Stimulated activated CD4-positive, alpha-beta T cell treated with anti-CD3 and anti-CD28 coated beads, Interleukin-12 subunit alpha, Interleukin-12 subunit beta, amount 100 ng/mL, for 4 hours (primary cell): Measurements from ENCODE around the gene SPOPL.
"Not testable (repeated sequence)": the region's sequence is repeated elsewhere in the genome, so short reads cannot be mapped to it uniquely, and the experiment has no call there.

ENCODE experiments used
- DNase-seq: peaks from one replicate; pipeline ENCODE4 v3.0.0-alpha.2; 2020

SPOPL gene

DNA sequence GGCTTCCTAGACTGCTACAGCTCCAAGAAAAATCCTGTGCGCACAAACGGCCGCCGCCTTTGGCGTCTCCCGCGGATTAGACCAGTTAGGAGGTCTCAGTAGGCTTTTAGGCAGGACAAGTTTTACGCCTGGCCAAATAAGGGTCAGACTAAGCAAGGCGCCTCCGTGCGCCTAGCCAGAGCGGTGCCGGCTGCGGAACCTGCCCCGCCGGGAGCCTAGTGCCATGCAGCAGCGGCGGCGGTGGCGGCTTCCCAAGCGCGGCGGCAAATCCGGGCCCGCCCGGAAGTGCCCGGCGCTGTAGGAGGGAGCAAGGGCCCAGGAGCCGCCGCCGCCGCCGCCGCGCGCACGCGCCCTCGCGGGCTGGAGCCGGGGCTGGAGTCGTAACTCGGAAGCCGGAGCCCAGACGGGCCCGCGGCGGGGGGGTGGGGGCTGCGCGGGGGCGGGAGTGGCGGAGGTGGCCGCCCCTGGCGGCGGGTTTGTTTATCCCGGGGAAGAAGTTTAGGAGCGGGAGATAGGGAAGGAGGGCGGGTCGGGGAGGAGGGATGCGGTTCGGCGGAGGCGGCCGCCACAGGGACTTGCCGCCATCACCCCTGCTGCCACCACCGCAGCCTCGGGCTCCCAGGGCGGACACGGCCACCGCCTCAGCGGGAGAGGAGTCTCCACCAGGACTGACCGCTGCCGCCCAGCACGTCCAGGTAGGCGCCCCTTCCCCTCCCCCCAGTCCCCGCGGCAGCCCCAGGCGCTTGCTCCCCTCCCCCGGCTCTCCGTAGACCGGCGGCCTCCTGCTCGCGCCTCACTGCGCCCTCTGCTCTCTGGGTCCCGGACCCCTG is at the start of gene SPOPL:
TSS of gene SPOPL (plus strand) at position 346 of the 830 bp plus-strand sequence. CDS start 48,447 bp downstream, outside the sequence.
- peak; percentile 83 for DNase-seq

DNA sequence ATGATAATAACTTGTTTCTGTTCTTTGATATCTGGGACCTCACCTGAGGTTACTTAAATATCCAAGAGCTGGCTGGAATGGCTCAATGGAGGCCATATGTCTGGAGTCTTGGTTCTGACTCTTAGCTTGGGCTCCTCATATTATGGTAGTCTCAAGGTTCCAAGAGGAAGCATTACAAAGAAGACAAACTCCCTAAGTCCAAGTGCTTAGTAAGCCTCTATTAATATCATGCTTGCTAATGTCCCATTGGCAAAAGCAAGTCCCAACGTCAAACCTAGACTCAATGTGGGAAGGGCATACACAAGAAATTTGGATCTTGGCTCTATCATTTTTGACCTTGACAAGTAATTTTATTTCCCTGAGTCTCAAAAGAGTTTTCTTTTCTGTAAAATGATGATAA is 49.2 kb upstream of the SPOPL start:
- no peak for DNase-seq

DNA sequence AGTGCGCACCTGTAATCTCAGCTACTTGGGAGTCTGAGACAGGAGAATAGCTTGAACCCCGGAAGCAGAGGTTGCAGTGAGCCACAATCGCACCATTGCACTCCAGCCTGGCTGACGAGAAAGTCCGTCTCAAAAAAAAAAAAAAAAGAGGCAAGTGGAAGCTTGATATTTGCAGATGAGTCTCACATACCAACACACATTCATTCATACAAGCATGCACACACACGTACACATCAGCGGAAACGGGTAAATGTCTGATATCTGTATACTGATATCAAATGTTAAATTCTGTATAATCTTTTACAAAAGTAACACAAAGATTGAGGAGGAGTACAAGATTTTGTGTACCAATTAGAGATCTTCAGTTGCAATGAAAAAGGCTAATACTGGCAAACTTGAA is 47.8 kb upstream of the SPOPL start:
- no peak for DNase-seq

DNA sequence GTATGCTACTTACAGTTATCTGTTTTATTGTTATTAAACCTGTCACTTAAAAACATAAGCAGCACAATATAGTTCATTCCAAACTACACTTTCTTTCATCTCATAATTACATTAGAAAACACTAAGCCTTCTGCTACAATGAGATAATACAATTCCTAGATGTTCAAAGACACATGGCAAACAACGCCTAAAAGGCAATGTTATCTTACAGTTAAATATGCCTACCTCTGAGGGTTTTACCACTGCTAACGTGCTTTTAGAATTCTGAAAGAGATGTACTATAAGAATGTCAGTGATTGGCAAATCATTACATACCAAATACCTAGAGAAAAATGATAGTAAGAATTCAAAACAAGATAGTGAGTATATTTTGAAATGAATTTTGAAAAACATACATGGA is 46.8 kb upstream of the SPOPL start:
- no peak for DNase-seq

DNA sequence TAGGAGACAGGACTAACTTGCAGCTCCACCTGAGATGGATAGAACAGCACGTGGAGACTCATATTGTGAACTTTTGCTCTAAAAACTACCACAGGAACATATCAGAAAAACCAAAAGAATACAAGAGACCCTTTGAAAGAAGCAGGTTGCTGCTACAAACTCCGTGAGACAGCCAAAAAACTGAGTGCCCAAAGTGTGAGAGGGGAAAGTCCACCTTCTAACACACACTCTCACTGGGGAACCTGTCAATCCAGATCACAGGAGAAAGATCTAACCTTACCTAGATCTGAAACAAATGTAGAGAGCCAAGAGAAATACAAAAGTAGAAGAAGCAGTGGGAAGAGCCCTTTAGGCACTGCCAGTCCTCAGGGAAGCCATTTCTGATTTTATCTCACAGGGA is 46.3 kb upstream of the SPOPL start:
- no peak for DNase-seq

DNA sequence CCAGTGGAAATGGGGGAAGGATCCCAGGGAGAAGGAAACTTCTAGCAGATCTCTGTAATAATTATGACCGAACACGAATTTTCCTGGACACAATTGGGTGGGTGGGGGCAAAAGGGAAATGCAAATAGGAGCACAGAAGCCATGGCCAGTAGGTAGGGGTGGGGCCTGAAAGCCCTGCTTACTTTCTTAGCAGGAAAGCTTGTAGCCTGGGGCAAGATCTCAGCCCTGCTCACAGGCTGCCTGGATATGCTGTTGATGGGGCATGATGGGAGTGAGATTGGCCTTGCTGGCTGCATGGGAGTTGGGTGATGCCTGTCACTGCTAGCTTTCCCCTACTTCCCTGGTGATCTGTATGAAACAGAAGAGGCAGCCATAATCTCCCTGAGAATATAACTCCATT is 45.9 kb upstream of the SPOPL start:
- no peak for DNase-seq

DNA sequence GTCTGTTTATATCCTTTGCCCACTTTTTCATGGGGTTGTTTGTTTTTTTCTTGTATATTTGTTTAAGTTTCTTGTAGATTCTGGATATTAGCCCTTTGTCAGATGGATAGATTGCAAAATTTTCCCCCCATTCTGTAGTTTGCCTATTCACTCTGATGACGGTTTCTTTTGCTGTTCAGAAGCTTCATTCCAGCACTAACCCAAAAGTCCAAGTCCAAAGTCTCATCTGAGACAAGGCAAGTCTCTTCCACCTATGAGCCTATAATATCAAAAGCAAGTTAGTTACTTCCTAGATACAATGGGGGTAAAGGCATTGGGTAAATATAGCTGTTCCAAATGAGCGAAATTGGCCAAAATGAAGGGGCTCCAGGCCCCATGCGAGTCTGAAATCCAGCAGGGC is 38.9 kb upstream of the SPOPL start:
- DNase-seq: not testable (repeated sequence)

DNA sequence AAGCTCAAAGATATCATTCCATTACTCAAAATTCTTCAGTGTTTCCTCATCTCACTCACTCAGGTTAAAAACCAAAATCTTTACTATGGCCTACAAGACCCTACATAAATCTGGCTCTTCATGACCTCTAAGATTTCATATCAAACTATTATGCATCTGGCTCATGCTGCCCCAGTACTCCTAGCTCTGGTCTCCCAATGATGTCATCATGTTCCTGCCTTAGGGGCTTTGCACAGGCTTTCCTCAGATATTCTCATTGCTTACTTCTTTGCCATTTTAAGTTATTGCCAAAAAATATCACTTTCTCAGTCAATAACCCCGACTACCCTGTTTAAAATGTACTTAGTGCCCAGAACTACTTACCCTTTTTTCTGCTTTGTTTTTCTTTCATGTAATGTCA is 33.0 kb upstream of the SPOPL start:
- DNase-seq: no peak

DNA sequence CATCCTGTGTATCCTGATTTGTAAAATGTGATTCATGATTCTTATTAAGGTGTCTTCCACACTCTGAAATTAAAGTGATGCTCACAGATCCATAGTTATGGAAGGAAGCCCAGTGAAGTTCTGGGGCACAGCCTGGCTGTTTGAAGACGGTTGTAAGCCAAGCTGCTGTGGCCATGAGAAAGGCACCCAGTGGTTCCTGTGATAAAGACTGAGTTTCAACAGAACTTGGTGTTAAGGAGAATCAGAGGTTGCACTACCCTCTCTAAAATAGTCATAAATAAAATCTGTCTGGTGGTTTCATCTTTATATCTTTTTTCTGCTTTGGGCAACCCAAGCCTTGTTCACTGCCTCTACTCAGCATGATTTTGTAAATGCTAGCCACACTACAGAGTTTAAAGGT is 32.2 kb upstream of the SPOPL start:
- DNase-seq: no peak

DNA sequence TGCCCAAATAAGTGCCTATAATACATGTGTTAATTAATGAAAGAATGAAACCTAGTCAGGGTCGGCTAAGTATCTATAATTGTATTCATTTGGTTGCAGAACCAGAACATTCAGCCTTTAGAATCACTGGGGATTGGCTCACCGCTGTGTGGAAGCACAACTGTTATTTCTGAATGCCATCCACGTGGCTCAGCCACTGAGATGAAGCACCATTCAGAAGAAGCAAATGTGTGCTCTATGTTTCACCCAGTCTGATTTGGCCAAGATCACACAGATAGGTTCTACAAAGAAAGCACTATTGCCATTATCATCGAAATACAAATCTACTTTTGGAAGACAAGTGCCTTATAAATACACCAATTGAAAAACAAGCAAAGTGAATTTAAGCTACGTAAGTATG is 30.6 kb upstream of the SPOPL start:
- DNase-seq: no peak

DNA sequence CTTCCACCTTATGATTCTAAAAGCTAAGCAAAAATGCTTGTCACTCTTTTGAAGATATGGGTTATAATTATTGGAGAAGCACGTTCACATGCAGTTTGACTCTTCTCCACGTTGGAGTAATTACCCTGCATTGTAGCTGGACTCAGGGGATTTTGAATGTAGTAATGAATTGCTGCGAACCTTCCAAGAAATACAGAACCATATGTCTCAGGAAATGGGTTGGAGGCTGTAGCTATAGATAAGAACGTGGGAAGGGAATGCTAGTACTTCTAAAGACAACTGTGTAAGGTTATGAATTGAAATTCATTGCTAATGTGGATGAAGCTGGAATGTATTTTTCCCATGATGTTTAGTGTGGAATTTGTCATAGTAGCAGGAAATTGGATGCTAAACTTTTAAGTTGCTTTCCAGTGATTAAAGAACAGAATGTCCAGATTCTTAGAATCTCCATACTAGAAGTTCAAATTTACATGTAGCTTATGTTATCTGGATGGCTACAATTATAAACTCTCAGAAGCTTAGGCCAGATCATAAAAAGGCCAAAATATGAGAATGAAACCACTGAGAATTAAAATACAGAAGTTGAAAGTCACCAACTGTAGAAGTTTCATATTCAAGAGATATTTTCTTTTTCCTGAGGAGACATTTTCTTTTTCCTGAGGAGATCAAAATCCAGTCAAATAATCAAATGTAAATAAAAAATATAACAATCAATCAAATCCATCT is 27.3 kb upstream of the SPOPL start:
- no peak for DNase-seq

DNA sequence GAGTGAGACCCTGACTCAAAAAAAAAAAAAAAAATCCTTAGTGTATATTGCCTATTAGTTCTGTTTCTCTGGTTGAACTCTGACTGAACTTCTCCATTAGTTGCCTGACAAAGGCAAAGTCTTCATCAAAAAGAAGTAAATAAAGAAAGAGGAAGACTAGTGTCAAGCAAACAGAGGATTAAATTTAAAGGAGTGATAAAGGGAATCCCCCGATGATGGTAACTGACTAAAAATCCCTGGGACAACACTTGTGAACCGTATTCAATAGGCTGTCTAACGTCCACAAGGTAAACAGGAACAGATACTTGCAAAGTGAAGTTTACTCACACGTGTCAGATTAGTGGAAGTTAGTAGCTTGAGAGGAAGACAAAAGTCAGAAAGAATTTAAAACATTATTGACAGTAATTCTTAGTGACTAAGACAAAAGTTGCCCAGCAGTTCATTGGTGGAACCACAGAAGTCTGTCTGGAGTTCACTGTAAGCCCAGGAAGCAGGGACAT is 26.2 kb upstream of the SPOPL start:
- DNase-seq: no peak

DNA sequence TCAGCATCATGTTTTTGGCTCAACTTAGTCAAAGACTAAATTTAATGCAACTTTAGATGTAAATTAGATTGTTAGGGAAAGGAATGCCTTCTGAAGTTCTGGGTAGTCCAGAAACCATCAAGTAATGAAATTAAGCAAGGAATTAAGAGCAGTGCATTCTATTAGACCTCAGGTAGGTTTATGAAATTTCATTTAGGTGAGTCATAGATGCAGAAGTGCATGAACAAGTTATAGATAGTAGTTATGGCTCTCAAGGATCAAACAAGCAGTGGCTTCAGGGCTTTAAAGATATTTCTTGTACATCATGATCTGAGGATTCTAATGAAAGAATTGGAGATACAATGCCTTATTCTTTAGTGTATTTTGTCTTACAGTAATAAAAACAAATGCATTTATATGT is 25.4 kb upstream of the SPOPL start:
- no peak for DNase-seq

DNA sequence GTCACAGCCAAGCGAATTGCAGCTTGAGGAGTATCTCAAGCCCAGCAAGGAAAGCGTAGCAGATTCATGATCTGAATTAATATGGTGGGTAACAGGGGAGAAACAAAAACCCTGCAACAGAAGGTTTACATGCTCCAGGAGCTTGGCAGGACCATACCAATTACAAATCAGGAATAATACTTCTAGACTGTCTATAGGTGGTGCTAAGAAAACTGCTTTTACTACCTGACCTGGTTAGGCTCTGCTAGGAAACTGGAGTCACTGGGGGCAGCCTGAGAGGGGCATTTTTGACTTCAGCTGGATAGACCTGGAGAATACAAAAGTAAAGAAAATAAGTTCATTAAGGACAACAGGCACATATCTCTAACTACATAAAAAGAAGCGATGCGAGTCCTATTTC is 24.6 kb upstream of the SPOPL start:
- DNase-seq: no peak

DNA sequence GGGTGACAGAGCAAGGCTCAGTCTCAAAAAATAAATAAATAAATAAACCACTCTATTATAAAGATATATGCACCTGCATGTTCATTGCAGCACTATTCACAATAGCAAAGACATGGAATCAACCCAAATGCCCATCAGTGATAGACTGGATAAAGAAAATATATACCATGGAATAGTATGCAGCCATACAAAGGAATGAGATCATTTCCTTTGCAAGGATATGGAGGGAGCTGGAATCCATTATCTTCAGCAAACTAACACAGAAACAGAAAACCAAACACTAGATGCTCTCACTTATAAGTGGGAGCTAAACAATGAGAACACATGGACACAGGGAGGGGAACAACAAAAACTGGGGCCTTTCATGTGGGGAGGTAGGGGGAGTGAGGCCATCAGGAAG is 18.8 kb upstream of the SPOPL start:
- not testable (repeated sequence) for DNase-seq

DNA sequence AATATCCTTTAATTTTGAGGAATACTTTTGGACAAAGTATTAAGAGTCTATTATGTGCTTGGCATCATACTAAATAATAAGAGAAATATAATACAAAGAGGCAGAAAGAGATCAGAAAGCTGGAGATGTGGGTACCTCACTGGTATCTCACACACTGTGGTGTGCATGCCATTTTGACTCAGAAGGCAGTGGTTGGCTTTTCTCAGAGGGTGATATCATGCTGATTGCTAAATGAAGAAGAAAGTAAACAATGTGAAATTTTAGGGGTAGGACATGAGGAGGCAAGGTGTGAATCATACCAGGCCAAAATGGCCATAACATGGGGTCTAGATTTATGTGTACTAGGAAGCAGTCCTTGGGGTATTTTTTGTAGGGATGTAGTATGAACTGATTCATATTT is 16.6 kb upstream of the SPOPL start:
- DNase-seq: no peak

DNA sequence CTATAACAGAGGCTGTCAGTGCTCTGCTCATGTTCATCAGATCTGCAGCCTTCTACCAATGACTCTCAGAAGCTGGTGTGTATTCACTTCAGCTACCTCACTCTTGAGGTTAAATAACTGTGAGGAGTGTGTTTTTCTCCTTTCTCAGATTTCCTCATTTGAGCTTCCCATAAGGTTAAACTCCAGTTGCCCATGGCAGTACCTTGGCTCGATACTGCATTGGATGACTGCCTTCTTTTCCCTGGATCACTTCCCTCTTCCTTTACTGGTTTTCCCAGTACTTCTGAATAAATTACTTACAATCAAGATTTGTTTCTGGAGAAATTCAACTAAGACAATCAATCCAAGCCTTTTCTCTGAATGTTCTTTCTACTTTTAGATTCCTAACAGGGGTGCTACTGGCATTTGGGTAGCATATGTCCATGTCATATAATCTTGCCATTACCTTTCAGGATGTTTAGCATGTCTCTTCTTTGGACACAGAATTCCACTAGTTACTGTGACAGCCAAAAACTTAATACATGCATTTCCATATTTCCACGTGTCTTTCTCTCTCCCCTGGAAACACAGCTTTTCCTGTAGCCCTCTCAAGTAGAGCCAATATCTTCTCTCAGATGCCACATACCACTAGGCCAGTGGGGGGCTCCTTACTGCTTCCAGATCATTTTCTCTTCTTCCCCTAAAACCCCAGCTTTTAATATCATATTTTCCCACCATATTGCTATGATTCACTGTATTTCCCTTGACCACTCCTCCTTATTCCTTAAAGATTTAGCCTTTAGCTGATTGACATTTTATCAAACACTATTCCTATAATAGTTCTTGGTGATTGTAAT is 15.0 kb upstream of the SPOPL start:
- no peak for DNase-seq

DNA sequence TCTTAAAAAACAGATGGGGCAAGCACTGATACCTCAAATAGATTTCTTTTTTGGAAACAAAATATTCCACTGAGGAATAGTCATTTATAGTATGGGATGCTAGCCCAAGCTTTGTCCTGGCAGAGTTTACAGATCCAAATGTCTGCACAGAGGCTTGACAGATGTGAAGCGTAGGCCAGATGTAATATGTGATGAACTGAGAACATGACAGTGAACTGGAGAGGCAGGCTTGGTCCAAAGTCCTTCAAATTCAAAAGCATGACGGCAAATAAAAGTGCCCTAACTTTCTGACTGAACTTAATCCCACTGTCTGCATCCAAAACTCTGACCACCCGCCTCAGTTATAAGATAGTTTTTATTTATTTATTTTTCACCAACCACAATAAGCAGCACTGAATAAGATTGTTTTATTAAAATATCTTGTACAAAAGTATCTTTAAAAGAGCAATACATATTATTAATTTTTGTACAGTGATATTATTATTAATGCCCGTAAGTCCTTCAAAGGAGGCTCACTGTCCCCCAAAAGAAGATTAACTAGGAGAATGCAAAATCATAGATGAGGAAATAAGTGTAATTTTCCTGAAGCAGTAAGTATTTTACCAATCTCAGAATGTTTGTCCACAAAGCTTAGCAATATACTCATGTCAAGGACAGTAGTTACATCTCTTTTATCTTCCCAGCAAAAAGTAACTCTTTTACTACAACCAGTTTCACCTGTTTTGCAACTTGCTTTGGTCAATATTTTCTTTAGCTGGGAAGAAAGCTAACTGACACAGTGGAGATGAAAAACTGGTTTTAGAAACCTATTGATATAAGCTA is 10.7 kb upstream of the SPOPL start:
- DNase-seq: no peak

DNA sequence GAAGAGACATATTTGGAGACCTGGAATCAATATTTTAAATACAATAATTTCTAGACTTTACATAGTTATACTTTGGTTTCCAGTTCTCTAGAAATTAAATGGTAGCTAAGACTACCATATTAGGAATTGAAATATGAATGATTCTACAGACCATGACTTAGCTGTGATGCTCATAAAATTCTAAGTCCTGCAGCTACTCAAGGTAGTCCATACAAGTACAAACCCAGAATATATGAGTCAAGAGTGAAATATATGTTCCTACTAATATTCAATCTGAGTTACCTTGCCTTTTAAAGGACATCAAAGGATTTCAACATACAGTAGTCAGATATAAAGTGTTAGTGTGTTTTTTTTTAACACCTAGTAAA is 10.1 kb upstream of the SPOPL start:
- DNase-seq: no peak

DNA sequence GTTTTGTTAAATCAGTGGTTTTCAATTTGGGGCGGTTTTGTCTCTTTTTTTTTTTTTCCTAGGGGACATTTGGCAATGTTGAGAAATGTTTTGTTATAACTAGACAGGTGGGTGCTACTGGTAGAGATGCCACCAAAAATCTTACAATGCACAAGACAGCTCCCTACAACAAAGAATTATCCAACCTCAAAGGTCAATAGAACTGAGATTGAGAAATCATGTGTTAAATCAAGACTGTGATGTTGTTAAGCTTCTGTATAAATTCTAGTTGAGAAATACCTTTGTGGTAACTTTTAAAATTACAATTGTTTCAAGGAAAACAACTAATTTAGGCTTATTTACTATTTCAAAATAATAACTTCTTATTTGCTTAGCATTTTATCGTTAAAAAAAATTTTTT is 9.4 kb upstream of the SPOPL start:
- no peak for DNase-seq

DNA sequence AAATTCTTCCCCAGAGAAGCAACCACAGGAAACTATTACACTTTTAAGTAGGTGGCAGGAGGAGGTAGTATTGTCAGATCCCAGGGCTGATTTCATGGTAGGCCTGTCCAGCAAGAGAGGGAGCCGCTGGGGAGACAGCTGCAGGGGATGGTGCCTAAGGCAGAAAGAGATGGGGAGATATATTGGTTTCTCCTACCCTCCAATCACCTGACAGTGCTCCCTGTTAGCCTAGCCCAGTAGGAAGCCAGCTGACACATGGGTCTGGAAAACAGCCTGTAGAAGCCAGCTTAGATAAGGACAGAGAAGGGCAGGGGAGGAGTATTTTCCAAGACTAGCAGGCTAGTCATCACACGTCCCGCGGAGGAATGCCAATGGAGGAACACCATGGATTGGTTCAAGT is 8.2 kb upstream of the SPOPL start:
- no peak for DNase-seq

DNA sequence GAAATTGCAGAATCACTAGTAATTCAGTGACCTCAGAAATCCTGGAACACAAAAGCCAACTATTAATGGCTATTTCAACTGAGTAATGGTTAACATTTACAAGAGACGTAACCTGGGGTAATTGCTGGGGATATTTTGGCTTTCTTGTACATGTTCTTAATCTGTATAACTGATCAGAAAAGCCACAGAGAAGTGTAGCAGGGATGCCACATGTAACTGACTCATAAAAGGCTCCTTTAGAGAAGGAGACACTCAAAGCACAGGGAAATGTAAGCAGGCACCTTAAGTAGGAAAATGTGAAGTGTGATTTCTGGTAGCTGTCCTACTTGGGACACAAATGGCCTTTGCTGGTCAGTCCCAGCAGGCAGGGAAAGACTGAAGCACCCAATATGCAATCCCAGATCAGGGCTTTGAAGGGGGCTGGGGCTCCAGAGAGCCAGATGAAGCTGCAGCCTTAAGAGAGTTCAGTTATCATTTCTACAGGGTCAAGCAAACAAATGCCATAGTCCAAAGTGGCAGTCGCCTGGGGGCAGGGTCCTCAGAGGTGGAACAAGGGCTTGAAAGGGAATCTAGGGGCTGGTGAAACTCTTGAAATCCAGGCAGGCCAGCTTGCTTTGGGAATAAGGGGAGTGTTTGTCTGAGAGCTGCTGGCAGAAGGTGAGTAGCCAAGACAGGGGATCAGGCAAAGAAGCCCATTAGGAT is 7.2 kb upstream of the SPOPL start:
- DNase-seq: no peak
